A549 (cell line): ENCODE measurements around the gene PTPRD.

Experiments used
- JUNB ChIP-seq: fragments of >200 bp; sonication (Bioruptor Twin); formaldehyde crosslinking; IDR thresholded peaks from 2 replicates; pipeline ENCODE4 v1.6.1; 2016
- RAD21 ChIP-seq, 2 experiments: fragments of >200 bp in 1 of 2; sonication (Bioruptor Twin) in 1 of 2; formaldehyde crosslinking in 1 of 2; IDR thresholded peaks in 1 of 2; conservative IDR thresholded peaks in 1 of 2; 2 replicates in 1 of 2; 3 replicates in 1 of 2; pipeline ENCODE4 v1.6.1; 2012 to 2018; ENCODE audit warnings: inconsistent platforms in 1 of 2
- SMC3 ChIP-seq: fragments of >200 bp; sonication (Bioruptor Twin); formaldehyde crosslinking; IDR thresholded peaks from 3 replicates; pipeline ENCODE4 v1.6.1; 2018; ENCODE audit warnings: inconsistent platforms
- TF ChIP-seq, protein P1 (sequence below): fragments of >200 bp; sonication (Bioruptor Twin); formaldehyde crosslinking; IDR thresholded peaks from 3 replicates; pipeline ENCODE4 v1.5.1; 2016
- TF ChIP-seq, protein P2 (sequence below): fragments of 450-650 bp; IDR thresholded peaks from 2 replicates; pipeline ENCODE4 v1.6.1; 2014; ENCODE audit warnings: antibody characterized with exemption
- TF ChIP-seq, protein P3 (sequence below): IDR thresholded peaks from 2 replicates; pipeline ENCODE4 v1.6.1; 2012
- TF ChIP-seq, protein P4 (sequence below): IDR thresholded peaks from 2 replicates; pipeline ENCODE4 v1.6.1; 2012; ENCODE audit warnings: low read depth, borderline replicate concordance

DNA sequence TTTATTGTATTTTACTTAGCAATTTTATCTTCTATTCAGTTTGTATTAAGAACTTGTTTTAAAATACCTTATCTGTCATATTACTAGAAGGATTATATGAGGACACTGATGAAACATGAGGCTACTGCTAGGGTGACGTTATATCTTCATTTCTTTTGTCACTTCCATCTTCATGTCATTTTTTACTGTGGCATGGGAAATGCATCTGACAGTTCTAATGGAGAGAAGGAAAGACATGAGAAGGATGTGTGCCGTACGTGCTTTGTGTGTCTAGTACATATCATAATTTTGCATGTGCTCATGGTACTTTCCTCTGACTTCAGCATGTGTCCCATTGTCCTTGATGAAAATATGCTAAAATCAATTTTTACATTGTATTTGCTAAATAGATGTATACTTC, 258.2 kb downstream of the PTPRD start:
- TF ChIP-seq, protein P1, sequence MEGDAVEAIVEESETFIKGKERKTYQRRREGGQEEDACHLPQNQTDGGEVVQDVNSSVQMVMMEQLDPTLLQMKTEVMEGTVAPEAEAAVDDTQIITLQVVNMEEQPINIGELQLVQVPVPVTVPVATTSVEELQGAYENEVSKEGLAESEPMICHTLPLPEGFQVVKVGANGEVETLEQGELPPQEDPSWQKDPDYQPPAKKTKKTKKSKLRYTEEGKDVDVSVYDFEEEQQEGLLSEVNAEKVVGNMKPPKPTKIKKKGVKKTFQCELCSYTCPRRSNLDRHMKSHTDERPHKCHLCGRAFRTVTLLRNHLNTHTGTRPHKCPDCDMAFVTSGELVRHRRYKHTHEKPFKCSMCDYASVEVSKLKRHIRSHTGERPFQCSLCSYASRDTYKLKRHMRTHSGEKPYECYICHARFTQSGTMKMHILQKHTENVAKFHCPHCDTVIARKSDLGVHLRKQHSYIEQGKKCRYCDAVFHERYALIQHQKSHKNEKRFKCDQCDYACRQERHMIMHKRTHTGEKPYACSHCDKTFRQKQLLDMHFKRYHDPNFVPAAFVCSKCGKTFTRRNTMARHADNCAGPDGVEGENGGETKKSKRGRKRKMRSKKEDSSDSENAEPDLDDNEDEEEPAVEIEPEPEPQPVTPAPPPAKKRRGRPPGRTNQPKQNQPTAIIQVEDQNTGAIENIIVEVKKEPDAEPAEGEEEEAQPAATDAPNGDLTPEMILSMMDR = no peak
- no peak for TF ChIP-seq SMC3
- TF ChIP-seq, protein P2, sequence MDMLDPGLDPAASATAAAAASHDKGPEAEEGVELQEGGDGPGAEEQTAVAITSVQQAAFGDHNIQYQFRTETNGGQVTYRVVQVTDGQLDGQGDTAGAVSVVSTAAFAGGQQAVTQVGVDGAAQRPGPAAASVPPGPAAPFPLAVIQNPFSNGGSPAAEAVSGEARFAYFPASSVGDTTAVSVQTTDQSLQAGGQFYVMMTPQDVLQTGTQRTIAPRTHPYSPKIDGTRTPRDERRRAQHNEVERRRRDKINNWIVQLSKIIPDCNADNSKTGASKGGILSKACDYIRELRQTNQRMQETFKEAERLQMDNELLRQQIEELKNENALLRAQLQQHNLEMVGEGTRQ = no peak
- TF ChIP-seq JUNB = no peak
- TF ChIP-seq, protein P3, sequence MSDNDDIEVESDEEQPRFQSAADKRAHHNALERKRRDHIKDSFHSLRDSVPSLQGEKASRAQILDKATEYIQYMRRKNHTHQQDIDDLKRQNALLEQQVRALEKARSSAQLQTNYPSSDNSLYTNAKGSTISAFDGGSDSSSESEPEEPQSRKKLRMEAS = no peak
- TF ChIP-seq RAD21 (conservative IDR thresholded peaks at IDR 0.05 in 1 of 2, IDR thresholded peaks at IDR 0.05 in 1 of 2) = no peak
- TF ChIP-seq, protein P4, sequence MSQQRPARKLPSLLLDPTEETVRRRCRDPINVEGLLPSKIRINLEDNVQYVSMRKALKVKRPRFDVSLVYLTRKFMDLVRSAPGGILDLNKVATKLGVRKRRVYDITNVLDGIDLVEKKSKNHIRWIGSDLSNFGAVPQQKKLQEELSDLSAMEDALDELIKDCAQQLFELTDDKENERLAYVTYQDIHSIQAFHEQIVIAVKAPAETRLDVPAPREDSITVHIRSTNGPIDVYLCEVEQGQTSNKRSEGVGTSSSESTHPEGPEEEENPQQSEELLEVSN = no peak
